Fibroblast of pulmonary artery (primary cell): ENCODE data around the gene AGAP3.

Experiments used
- DNase-seq: peaks from one replicate; pipeline ENCODE4 v3.0.0-alpha.2; 2010; ENCODE audit warnings: low read depth
- H3K4me3 ChIP-seq: replicated peaks from 2 replicates; pipeline ENCODE4 v1.5.1; 2011; ENCODE audit warnings: low read depth, mild to moderate bottlenecking, control low read depth, low read length, moderate library complexity
- TF ChIP-seq, protein P1 (sequence below): IDR thresholded peaks from 2 replicates; pipeline ENCODE4 v1.5.1; 2011; ENCODE audit warnings: mild to moderate bottlenecking, control low read depth, low read length, inconsistent platforms; ENCODE audit errors: missing control alignments

AGAP3 gene

GRCh38 chr7:151177310-151177709 is 91.0 kb downstream of the AGAP3 start:
- no peak overlapping the region for H3K4me3 ChIP-seq
- no peak for DNase-seq
- TF ChIP-seq, protein P1, sequence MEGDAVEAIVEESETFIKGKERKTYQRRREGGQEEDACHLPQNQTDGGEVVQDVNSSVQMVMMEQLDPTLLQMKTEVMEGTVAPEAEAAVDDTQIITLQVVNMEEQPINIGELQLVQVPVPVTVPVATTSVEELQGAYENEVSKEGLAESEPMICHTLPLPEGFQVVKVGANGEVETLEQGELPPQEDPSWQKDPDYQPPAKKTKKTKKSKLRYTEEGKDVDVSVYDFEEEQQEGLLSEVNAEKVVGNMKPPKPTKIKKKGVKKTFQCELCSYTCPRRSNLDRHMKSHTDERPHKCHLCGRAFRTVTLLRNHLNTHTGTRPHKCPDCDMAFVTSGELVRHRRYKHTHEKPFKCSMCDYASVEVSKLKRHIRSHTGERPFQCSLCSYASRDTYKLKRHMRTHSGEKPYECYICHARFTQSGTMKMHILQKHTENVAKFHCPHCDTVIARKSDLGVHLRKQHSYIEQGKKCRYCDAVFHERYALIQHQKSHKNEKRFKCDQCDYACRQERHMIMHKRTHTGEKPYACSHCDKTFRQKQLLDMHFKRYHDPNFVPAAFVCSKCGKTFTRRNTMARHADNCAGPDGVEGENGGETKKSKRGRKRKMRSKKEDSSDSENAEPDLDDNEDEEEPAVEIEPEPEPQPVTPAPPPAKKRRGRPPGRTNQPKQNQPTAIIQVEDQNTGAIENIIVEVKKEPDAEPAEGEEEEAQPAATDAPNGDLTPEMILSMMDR: no peak

DNA sequence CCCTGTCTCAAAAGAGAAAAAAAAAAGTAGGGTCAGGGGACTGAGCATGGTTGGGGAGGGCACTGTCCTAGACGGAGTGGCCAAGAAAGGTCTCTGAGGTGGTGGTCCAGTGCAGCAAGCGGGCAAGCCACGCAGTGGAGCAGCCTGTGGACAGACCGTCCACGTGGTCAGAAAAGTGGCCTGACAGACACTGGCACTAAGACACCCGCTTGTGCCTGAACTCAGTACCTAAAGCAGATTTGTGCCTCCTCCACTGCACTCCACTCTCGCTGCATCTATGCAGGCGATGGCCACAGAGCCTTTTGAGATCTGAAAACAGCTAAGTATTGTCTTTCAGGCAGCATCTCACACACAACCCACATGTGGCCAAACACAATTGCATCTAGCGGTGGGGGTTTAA is 92.0 kb downstream of the AGAP3 start:
- DNase-seq: no peak
- H3K4me3 ChIP-seq: no peak overlapping the region
- TF ChIP-seq, protein P1: no peak

DNA sequence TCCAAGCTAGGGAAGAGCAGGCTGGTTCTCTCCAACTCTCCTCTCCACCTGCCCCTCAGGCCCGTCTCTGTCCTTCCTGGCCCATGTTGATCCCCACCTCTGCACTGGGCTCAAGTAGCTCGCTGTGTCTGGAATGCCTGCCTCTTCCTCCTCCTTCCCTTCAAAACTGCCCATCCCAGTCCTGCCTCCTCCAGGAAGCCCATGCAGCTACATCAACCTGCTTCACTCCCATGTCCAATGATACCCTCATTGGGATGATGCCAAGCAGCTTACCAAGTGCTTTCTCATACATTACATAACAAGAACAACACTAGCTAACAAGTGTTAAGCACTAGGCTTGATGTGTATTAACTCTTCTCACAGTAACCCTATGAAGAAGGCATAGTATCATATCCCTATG is 92.6 kb downstream of the AGAP3 start:
- DNase-seq: no peak
- H3K4me3 ChIP-seq: no peak overlapping the region
- TF ChIP-seq, protein P1: no peak

GRCh38 chr7:151179287-151179860 is 93.1 kb downstream of the AGAP3 start:
- H3K4me3 ChIP-seq: no peak overlapping the region
- TF ChIP-seq, protein P1: no peak

GRCh38 chr7:151179946-151180345 is 93.7 kb downstream of the AGAP3 start:
- no peak overlapping the region for H3K4me3 ChIP-seq
- no peak for DNase-seq
- TF ChIP-seq, protein P1: no peak

More at GRCh38 chr7:151179287-151179860, 93.1 kb downstream of the AGAP3 start:
- DNase-seq: no peak

DNA sequence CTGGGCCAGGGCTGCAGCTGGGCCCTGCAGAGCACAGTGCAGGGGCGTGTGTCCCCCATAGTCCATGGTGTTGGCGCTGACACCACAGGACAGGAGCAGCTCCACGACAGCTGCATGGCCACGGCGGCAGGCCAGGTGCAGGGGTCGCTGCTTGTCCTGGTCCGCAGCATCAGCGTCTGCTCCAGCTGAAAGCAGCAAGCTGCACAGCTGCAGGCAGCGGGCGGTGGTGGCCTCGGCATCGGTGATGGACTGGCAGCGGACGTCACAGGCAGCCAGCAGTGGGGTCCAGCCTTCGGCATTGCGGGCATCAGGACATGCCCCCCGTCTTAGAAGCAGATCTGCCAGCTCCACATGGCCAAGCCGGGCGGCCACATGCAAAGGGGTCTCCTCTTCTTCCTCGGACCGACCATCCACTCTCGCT is 94.7 kb downstream of the AGAP3 start:
- TF ChIP-seq, protein P1: no peak
- H3K4me3 ChIP-seq: no peak overlapping the region
- no peak for DNase-seq
